ENCODE measurements around the gene PRTG. TPM values are rescaled to one million over a fixed set of nuclear protein-coding genes. Genes with fewer than 3 reads are reported as not detected.
"Not testable (repeated sequence)": the region's sequence is repeated elsewhere in the genome, so short reads cannot be mapped to it uniquely, and the experiment has no call there.

The PRTG gene
- total and polyA plus RNA-seq, 4 donors = 0.68 to 21.9 (median 7.2) TPM

DNA sequence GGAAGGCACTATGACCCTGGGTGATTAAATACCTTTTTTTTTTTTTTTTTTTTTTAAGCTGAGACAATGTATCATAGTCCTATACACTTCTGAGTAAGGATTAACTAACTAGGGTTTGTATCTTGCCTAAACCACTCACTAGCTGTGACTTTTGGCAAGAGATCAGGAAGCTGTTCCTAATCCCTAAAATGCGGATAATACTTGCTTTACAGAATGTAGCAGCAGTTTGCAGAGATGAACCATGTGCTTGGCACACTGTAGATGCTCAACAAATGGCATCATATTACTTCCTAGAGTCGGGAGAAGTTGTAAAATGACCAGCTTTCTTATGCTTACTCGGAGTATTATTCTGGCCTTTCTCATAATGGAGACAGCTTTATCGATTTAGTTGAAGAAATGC is 129.2 kb downstream of the PRTG start:
- ATAC-seq (ENCODE audit: insufficient read depth, low FRiP score) (no peak), DNase-seq (peak in 2 of 3 donors; percentile 44 to 68)
- Histone ChIP-seq H3K4me3 (no peak overlapping the region), H3K9ac (ENCODE audit: insufficient read depth in 1 of 2, low read length in 2 of 2) (no peak overlapping the region), H3K36me3 (ENCODE audit: control insufficient read depth in 4 of 4, insufficient read depth in 4 of 4, low read length in 4 of 4) (no peaks in the 10 kb centered on the region), H3K27me3 (ENCODE audit: control insufficient read depth in 3 of 3, insufficient read depth in 3 of 3, low read length in 2 of 3) (no peaks in the 10 kb centered on the region), H3K27ac (ENCODE audit: low read depth in 1 of 2, low read length in 1 of 2) (no peak overlapping the region), H3K9me3 (ENCODE audit: control insufficient read depth in 4 of 4, insufficient read depth in 3 of 4, low read length in 3 of 4) (no peaks in the 10 kb centered on the region), H3K4me1 (ENCODE audit: control insufficient read depth in 5 of 5, insufficient read depth in 5 of 5, low read length in 5 of 5) (no peaks in the 10 kb centered on the region)
- WGBS, 2 donors = 86 to 91% methylated on average over 4 of the region's 4 CpGs
- TF ChIP-seq, protein P1, sequence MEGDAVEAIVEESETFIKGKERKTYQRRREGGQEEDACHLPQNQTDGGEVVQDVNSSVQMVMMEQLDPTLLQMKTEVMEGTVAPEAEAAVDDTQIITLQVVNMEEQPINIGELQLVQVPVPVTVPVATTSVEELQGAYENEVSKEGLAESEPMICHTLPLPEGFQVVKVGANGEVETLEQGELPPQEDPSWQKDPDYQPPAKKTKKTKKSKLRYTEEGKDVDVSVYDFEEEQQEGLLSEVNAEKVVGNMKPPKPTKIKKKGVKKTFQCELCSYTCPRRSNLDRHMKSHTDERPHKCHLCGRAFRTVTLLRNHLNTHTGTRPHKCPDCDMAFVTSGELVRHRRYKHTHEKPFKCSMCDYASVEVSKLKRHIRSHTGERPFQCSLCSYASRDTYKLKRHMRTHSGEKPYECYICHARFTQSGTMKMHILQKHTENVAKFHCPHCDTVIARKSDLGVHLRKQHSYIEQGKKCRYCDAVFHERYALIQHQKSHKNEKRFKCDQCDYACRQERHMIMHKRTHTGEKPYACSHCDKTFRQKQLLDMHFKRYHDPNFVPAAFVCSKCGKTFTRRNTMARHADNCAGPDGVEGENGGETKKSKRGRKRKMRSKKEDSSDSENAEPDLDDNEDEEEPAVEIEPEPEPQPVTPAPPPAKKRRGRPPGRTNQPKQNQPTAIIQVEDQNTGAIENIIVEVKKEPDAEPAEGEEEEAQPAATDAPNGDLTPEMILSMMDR (IDR thresholded peaks at IDR 0.05; ENCODE audit: control extremely low read depth, extremely low read depth) = no peak

DNA sequence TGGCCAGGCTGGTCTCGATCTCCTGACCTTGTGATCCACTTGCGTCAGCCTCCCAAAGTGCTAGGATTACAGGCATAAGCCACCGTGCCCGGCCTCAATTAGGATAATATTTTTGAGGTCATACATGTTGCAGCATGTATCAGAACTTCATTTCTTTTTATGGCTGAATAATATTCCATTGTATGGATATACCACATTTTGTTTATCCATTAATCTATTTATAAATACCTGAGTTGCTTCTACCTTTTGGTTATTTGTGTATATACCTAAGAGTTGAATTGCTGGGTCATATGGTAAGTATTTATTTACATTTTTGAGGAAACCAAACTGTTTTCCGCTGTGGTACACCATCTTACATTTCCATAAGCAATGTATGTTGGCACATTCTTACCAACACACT is 136.7 kb downstream of the PRTG start:
- TF ChIP-seq, protein P1 (IDR thresholded peaks at IDR 0.05; ENCODE audit: control extremely low read depth, extremely low read depth) = no peak
- 96 to 98% methylated on average over 5 of the region's 5 CpGs for WGBS, 2 donors
- Histone ChIP-seq H3K4me3 (no peak overlapping the region), H3K36me3 (ENCODE audit: control insufficient read depth in 4 of 4, insufficient read depth in 4 of 4, low read length in 4 of 4) (no peaks in the 10 kb centered on the region), H3K4me1 (ENCODE audit: control insufficient read depth in 5 of 5, insufficient read depth in 5 of 5, low read length in 5 of 5) (no peaks in the 10 kb centered on the region), H3K27ac (ENCODE audit: low read depth in 1 of 2, low read length in 1 of 2) (no peak overlapping the region), H3K9ac (ENCODE audit: insufficient read depth in 1 of 2, low read length in 2 of 2) (no peak overlapping the region), H3K27me3 (ENCODE audit: control insufficient read depth in 3 of 3, insufficient read depth in 3 of 3, low read length in 2 of 3) (no peaks in the 10 kb centered on the region), H3K9me3 (ENCODE audit: control insufficient read depth in 4 of 4, insufficient read depth in 3 of 4, low read length in 3 of 4) (peaks cover 0 to 1% (median 0%) of the 10 kb centered on the region in 4 donors)
- DNase-seq (no peak), ATAC-seq (ENCODE audit: insufficient read depth, low FRiP score) (no peak)

DNA sequence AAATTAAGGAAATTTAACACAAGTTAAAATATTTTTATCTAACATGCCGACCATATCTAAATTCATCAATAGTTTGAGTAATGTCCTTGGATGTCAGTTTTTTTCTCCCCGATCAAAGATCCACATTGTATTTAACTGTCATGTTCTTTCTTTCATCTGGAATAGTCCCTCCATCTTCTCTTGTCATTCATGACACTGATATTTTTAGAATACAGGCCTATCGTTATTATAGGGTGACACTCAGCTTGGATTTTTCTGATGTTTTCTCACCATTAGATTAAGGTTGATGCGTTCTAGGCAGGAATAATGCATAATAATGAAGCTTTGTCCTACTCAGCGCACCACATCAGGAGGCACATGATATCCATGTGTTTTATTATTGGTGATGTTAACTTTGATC is 141.6 kb downstream of the PRTG start:
- no peaks in the 10 kb centered on the region for H3K4me1 ChIP-seq (ENCODE audit: control insufficient read depth in 5 of 5, insufficient read depth in 5 of 5, low read length in 5 of 5)
- H3K36me3 ChIP-seq (ENCODE audit: control insufficient read depth in 4 of 4, insufficient read depth in 4 of 4, low read length in 4 of 4) = no peaks in the 10 kb centered on the region
- no peaks in the 10 kb centered on the region for H3K27me3 ChIP-seq (ENCODE audit: control insufficient read depth in 3 of 3, insufficient read depth in 3 of 3, low read length in 2 of 3)
- H3K27ac ChIP-seq (ENCODE audit: low read depth in 1 of 2, low read length in 1 of 2) = no peak overlapping the region
- DNase-seq = no peak
- TF ChIP-seq, protein P1 (IDR thresholded peaks at IDR 0.05; ENCODE audit: control extremely low read depth, extremely low read depth) = no peak
- peaks cover 0 to 1% (median 0%) of the 10 kb centered on the region in 4 donors for H3K9me3 ChIP-seq (ENCODE audit: control insufficient read depth in 4 of 4, insufficient read depth in 3 of 4, low read length in 3 of 4)
- 92 to 94% methylated on average over 5 of the region's 5 CpGs for WGBS, 2 donors
- no peak overlapping the region for H3K9ac ChIP-seq (ENCODE audit: insufficient read depth in 1 of 2, low read length in 2 of 2)
- ATAC-seq (ENCODE audit: insufficient read depth, low FRiP score) = no peak
- no peak overlapping the region for H3K4me3 ChIP-seq

DNA sequence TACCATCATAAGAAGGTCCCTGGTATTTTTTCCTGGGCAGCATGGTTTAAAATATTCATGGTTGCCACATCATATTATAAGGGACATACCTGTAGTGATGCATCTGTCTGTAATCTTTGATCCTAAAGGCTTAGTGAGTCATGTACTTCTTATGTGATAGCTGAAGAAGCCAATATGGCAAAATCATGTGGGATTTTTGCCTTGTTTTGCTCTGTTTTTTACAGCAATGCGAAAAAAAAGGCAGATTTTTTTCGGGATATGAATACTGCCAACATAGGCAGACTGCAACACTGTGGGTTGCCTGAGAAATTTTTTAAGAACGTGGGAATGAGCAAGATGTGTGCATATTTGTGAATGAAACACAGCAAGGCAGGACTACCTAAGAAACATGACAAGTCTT is 143.5 kb downstream of the PRTG start:
- ATAC-seq (ENCODE audit: insufficient read depth, low FRiP score) = no peak
- Histone ChIP-seq H3K27ac (ENCODE audit: low read depth in 1 of 2, low read length in 1 of 2) (no peak overlapping the region), H3K27me3 (ENCODE audit: control insufficient read depth in 3 of 3, insufficient read depth in 3 of 3, low read length in 2 of 3) (no peaks in the 10 kb centered on the region), H3K36me3 (ENCODE audit: control insufficient read depth in 4 of 4, insufficient read depth in 4 of 4, low read length in 4 of 4) (no peaks in the 10 kb centered on the region), H3K4me3 (no peak overlapping the region), H3K9ac (ENCODE audit: insufficient read depth in 1 of 2, low read length in 2 of 2) (no peak overlapping the region), H3K4me1 (ENCODE audit: control insufficient read depth in 5 of 5, insufficient read depth in 5 of 5, low read length in 5 of 5) (no peaks in the 10 kb centered on the region), H3K9me3 (ENCODE audit: control insufficient read depth in 4 of 4, insufficient read depth in 3 of 4, low read length in 3 of 4) (no peaks in the 10 kb centered on the region)
- TF ChIP-seq, protein P1 (IDR thresholded peaks at IDR 0.05; ENCODE audit: control extremely low read depth, extremely low read depth) = no peak
- no peak for DNase-seq
- 94 to 97% methylated on average over 3 of the region's 3 CpGs for WGBS, 2 donors

DNA sequence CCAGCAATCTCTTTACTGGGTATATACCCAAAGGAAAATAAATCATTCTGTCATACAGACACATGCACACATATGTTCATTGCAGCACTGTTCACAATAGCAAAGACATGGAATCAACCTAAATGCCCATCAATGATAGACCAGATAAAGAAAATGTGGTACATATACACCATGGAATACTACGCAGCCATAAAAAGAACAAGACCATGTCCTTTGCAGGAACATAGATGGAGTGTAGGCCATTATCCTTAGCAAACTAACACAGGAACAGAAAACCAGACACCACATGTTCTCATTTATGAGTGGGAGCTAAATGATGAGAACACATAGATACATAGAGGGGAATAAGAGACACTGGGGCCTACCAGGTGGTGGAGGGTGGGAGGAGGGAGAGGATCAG is 149.9 kb downstream of the PRTG start:
- WGBS, 2 donors = 91 to 98% methylated on average over 1 of the region's 1 CpG
- H3K4me1 ChIP-seq (ENCODE audit: control insufficient read depth in 5 of 5, insufficient read depth in 5 of 5, low read length in 5 of 5); H3K4me3 ChIP-seq; H3K9ac ChIP-seq (ENCODE audit: insufficient read depth in 1 of 2, low read length in 2 of 2); H3K9me3 ChIP-seq (ENCODE audit: control insufficient read depth in 4 of 4, insufficient read depth in 3 of 4, low read length in 3 of 4); H3K27me3 ChIP-seq (ENCODE audit: control insufficient read depth in 3 of 3, insufficient read depth in 3 of 3, low read length in 2 of 3); H3K36me3 ChIP-seq (ENCODE audit: control insufficient read depth in 4 of 4, insufficient read depth in 4 of 4, low read length in 4 of 4); DNase-seq; H3K27ac ChIP-seq (ENCODE audit: low read depth in 1 of 2, low read length in 1 of 2); ATAC-seq (ENCODE audit: insufficient read depth, low FRiP score): not testable (repeated sequence)

Measured in lung (tissue), 12 donors.